GF-D8 (cell line): ENCODE data around the gene ERVK3-1.
"Not testable (repeated sequence)": the region's sequence is repeated elsewhere in the genome, so short reads cannot be mapped to it uniquely, and the experiment has no call there.

Source experiments
- DNase-seq: peaks from one replicate; lab custom pipeline; 2025; lab: John Stamatoyannopoulos, UW

The ERVK3-1 gene

DNA sequence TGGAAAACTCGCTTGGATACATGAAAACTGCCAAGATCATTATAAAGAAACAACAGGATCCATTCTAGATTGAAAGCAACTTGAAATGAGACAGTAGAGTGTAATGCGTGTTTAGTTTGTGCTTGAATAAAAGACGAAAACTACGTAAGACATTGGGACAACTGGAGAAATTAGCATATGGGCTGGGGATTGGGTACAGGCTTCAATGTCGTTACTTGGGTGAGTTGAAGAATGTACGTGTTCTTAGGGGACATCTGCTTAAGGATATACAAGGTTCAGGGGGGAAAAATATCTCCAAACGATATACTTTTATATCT is 471 bp upstream of the ERVK3-1 start:
- DNase-seq, result no peak

DNA sequence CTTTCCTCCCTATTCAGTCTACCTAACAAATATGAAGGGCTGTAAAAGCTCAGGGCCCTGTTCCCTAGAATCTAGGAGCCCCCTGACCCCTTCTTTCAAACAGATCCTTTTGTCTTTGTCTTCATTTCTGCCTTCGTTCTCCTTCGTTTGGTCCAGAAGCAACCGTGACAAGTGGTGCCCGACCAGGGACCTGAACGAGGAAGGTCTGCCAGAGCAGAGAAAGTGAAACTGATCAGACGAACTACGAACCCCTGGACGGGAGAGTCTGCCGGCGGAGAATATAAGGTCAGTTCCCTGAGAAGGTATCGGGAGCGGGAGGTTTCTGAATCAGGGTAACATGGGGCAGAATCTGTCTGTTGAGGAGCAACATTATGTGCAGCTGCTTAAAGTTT is 751 bp downstream of the ERVK3-1 start:
- DNase-seq, result no peak

DNA sequence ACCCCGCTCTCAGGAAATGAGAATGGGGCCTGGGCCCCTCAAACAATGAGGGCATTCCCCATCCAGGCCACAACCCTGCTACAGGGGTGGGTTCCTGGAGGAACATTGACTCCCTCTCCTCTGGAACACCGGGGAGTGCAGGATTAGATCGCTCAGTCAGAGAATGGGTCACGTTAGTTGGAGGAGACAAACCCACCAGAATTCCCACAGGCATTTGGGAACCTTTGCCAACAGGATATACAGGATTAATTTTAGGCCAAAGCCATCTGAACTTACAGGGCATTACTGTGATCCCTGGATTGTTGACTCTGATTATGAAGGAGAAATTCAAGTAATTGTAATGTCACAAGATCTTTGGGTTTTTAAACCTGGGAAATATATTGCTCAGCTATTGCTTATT is 2.6 kb downstream of the ERVK3-1 start:
- no peak for DNase-seq

DNA sequence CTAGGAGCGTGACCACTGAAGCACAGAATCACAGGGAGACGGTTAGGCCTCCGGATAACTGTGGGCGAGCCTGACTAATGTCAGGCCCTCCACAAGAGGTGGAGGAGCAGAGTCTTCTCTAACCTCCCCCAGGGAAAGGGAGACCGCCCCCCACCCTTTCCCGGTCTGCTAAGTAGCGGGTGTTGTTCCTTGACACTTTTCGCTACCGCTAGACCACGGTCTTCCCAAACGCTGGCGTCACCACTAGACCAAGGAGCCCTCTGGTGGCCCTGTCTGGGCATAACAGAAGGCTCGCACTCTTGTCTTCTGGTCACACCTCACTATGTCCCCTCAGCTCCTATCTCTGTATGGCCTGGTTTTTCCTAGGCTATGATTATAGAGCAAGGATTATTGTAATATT is 5.5 kb downstream of the ERVK3-1 start:
- not testable (repeated sequence) for DNase-seq

DNA sequence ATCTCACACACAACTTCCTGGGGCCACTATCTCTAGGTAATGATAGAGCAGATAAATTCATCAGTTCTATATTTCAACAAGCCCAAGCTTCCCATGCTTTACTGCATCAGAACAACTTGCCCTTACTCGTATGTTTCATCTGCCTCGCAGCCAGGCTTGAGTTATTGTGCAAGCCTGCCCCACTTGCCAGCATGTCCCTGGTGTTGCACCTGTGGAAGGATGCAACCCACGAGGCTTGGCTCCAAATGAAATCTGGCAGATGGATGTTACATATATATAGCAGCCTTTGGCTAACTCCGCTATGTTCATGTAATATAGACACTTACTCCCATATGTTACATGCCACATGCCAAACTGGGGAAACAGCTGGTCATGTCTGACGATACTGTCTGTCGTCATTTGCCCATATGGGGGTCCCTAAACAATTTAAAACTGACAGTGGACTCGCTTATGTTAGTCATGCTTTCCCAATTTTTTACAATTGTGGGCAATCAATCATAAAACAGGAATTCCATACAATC is 6.2 kb downstream of the ERVK3-1 start:
- DNase-seq, result no peak

DNA sequence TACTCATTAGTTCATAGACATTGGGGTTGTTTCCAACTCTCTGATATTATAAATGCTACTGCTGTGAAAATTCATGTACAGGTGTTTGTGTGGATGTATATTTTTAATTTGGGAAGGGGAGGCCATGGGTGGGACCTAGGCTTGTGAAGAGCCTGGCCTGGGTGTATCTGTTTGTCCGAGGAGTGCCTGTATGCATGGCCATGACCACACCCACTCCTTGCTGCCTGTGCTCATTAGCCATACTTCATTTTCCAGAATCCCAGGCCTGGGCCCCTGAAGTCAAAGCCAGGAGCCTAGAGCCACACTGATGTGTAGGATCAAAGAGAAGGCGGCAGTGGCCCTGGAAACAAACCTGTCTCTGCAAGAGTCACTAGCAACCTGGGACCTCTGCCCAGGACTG is 10.4 kb downstream of the ERVK3-1 start:
- DNase-seq, result no peak

DNA sequence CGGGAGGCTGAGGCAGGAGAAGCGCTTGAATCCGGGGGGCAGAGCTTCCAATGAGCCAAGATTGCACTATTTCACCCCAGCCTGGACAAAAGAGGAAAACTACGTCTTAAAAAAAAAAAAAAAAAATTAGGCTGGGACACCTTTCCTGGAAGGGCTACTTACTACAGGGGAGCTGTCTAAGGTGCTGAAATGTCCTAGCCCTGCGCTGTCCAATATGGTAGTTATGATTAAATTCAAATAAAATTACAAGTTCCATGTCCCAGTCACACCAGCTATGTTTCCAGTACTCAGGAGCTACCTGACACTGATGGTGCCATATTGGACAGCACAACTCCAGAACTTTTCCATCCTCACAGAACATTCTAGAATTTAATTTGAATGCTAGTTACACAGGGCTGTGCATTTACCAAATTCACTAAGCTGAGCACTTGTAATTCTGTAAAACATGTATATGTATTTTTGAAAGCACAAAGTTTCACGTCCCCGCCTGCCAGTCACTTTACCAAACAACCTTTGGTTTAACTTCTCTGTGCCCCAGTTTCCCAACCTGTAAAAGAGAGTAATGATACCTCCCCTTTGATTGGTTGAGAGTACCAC is 12.4 kb downstream of the ERVK3-1 start:
- no peak for DNase-seq

DNA sequence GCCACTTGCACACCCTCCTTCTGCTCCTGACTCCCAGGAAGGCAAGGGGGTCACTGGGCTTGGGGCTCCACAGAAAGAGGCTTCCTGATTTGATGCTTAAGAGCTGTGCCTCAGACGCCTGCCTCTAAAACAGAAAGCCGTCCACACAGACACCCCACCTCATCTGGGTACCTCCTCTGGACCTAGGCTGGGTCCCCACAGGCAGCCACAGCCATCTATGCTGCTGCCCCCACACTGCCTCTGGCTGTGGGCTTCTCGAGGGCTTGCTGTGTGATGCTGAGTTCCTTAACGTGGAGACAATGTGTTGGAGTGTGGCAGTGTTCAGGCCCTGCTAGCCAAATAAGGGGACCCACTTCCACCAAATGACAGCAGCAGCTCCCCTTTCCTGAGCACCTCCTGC is 13.1 kb downstream of the ERVK3-1 start:
- DNase-seq, result no peak

DNA sequence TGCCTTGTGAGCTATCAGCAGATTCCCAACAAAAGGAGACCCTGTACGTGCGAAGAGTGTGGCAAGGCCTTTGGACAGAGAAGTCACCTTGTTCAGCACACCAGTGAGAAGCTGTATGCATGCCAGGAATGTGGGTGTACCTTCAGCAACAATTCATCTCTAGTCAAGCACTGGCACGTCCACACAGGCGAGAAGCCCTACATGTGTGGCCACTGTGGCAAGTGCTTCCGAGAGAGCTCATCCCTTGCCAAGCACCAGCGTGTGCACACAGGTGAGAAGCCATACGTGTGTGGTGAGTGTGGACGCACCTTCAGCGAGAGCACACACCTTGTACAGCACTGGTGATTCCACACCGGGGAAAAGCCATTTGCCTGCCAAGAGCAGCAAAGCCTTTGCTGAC is 14.1 kb downstream of the ERVK3-1 start:
- no peak for DNase-seq

DNA sequence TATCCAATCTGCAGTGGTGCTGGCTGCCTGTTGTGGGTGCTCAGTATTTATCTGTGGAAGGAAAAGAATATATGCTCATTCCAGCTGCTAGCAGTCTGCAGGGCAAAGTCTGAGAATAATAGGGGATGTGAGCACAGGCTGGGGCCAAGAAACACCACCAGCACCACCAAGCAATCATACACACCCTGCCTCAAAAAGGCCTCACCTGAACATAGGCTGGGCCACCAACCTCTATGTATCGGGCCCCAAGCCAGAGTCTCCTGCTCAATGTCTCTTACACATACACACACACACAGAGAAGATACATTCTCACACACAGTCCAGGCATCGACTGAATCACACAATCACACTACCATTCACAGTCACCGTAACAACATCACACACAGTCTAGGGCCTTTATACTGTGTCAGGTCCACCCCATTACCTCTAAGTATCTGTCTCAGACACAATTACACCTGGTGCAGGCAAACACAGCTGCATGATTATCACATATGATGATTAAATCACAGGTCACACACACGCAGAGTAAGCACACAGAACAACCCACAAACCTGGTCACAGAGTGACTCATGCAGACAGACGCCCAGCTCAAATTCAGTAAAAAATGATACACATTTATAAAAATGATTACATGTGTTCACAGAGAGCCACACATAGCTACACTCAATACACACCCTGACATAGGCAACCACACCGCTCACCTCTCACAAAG is 20.3 kb downstream of the ERVK3-1 start:
- DNase-seq, result no peak

DNA sequence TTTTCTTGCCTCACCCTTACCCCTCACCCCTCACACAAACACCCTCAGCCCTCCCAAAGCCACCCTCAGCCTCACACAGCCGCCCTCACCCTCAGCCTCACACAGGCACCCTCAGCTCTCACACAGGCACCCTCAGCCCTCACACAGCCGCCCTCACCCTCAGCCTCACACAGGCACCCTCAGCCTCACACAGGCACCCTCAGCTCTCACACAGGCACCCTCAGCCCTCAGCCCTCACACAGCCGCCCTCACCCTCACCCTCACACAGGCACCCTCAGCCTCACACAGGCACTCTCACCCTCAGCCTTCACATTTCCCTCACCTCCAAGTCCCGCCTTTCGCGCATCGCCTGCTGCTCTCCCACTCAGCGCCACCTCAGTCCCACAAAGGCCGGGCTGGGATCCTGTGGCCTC is 21.3 kb downstream of the ERVK3-1 start:
- DNase-seq, result no peak

DNA sequence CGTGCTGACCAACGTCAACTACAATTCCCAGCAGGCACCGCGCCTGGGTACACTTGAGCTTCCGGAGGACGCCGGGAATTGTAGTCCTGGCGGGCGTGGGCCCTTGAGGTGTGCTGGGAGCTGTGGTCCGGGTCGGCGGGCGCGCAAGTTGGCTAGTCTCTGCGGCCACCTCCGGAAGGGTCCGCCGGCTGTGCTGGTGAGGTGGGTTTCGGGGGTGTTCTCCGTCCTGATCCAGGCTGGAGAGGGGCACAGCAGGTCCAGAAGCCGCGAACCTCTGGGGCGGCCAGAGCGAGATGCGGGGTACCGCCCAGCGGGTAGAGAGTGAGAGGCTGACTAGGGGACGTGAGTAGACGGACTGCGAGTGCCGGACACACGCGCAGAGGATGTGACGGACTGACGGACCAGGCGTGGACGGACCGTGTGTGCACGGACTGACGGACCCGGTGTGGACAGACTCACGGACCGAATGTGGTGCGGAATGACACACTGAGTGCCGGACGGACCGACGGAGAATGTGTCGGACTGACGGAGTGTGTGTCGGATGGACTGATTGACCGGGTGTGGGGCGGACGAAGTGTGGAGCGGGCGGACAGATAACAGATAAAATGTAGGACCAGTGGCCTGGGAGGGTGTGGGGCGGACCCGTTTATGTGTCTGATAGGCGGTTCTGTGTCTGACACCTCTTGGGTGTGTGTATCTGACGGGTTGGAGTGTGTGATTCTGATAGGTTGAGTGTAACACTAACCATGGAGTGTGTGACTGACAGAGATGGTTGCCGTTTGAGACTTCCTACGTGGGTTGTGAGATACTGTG is 21.9 kb downstream of the ERVK3-1 start, which contains the start of gene ZSCAN22:
Gene ZSCAN22 (plus strand): TSS at position 81 of the 813 bp plus-strand sequence. CDS start 7,809 bp downstream, outside the sequence.
- DNase-seq, result peak; percentile 75

DNA sequence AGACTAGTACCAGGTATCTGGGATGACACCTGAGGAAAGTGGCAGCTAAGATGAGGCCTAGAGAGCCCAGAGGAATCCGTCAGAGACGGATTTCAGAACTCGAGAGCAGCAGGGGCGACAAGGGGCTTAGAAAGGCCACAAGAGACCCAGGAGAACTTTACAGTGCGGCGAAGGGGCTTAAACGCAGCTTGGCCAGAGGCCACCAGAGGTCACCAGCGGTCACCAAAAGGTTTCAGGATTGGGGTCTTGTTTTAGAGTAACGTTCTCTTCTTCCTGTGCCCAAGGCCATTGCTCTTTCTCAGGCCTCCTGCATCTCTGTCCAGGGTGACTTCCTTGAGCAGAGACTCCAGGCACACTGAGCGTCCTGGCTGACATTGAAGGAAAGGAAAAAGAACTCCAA is 23.8 kb downstream of the ERVK3-1 start:
- peak; percentile 6 for DNase-seq

DNA sequence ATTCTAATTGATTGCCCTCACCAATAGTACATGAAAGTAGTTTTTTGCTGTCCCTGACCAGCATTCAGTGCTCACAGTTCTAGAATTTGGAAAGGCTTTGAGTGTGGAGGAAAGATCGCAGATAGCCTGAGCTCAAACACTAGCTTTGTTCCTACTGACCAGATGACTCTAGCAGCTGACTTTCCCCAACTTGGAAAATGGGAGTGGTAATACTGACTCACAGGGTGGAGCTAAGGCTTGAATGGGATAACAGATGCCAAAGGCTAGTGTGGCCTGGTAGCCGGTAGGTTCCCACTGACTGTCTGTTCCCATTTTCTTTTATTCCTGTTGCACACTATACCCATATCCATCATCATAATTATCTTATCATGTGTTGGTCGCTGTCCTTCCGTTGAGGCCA is 25.3 kb downstream of the ERVK3-1 start:
- no peak for DNase-seq

DNA sequence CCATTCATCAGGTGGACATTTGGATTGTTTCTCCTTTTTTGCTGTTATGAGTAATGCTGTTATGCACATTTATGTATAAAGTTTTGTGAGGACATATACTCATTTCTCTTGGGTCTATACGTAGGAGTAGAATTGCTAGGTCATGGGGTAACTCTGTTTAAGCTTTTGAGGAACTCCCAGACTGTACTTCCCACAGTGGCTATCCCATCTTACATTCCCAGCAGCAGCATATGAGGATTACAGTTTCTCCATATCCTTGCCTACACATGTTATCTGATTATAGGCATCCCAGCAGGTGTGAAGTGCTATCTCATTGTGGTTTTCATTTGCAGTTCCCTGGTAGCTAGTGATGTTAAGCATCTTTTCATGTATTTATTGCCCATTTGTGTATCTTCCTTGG is 27.5 kb downstream of the ERVK3-1 start:
- no peak for DNase-seq

DNA sequence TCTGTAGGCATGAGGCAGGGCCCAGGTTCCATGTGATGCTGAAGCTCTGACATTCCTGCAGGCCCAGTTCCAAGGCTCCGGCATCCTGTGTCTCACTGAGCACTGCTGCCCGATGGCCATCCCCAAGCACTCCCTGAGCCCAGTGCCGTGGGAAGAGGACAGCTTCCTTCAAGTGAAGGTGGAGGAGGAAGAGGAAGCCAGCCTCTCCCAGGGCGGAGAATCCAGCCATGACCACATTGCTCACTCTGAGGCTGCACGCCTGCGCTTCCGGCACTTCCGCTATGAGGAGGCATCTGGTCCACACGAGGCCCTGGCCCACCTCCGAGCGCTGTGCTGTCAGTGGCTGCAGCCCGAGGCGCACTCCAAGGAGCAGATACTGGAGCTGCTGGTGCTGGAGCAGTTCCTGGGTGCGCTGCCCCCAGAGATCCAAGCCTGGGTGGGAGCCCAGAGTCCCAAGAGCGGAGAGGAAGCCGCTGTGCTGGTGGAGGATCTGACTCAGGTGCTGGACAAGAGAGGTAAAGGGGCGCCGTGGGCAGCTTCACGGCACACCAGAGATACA is 29.6 kb downstream of the ERVK3-1 start:
- DNase-seq, result no peak

DNA sequence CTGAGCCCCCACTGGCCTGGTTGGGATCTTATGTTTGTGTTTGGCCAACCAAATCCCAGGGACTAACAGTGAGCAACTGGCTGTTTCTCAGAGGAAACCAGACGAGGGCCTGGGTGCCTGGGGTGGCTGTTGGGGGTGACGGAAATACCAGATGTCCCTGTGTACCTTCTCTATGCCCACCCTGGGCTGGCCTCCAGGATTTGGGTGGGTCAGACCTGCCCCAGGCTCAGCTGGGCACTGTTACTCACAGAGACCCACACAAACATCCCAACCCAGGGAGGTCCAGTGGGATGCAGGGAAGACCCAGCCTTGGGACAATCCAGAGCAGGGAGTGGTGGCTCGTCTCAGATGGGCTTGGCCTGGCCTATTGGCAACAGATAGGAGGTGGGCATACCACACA is 30.5 kb downstream of the ERVK3-1 start:
- no peak for DNase-seq

DNA sequence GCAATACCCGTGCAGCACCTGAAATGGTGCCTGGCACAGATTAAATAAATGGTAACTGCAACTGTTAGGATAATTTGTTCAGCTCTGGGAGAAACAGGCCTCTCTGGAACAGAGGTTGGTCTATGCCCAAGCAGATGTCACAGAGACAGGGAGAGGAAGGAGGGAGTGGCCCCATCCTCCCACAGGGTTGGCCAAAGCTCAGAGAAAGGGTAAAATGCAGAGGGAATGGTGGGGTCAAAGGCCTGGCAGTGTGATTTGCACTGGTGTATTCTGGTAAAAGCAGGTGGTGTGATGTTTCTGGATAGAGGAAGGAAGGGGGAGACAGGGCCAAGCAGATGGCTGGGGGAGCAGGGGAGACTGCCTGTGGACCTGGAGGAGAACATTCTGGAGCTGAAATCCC is 31.0 kb downstream of the ERVK3-1 start:
- no peak for DNase-seq

DNA sequence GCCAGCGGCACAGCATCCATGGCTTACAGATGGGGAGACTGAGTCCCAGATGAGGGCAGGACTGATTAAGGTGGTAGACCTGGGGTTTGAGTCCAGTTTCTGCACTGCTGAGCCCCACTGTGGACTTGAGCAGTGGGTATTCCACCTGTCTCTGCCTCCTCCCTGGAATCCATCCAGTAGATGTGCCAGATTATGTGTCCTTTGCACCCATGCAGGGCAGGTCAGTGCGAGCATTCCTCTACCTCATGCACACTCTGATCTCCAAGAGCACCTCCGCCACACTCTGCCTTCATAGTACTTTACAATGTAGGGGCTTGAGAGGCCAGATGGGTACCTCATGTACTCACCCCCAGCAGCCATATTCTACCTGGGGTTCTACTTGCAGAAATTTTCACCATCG is 31.6 kb downstream of the ERVK3-1 start:
- DNase-seq, result no peak

DNA sequence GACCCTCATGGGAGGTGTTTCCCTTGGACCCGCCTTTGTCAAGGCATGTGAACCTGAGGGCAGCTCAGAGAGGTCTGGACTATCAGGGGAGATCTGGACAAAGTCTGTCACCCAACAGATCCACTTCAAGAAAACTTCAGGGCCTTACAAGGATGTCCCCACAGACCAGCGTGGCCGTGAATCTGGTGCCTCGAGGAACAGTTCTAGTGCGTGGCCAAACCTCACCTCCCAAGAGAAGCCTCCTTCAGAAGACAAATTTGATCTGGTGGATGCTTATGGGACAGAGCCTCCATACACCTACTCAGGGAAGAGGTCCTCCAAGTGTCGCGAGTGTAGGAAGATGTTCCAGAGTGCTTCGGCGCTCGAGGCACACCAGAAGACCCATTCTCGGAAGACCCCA is 33.2 kb downstream of the ERVK3-1 start:
- DNase-seq, result no peak

DNA sequence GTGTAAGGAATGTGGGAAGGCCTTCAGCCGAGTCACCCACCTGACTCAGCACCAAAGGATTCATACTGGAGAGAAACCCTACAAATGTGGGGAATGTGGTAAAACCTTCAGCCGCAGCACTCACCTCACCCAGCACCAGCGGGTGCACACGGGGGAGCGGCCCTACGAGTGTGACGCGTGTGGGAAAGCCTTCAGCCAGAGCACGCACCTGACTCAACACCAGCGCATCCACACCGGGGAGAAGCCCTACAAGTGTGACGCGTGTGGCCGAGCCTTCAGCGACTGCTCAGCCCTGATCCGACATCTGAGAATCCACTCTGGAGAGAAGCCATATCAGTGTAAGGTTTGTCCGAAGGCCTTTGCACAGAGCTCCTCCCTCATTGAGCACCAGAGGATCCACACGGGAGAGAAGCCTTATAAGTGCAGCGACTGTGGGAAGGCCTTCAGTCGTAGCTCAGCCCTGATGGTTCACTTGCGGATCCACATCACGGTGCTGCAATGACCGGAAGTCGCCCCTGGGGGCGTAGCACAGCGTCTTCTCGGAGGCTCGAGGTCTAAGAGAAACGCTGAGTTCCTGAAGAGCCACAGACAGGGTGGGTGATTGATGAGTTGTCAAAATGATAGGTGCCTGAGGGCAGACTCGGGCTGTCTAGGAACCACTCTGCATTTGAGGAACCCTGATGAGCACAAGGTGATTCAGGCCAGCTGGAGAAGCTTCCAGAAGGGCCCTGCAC is 33.8 kb downstream of the ERVK3-1 start:
- DNase-seq, result no peak

DNA sequence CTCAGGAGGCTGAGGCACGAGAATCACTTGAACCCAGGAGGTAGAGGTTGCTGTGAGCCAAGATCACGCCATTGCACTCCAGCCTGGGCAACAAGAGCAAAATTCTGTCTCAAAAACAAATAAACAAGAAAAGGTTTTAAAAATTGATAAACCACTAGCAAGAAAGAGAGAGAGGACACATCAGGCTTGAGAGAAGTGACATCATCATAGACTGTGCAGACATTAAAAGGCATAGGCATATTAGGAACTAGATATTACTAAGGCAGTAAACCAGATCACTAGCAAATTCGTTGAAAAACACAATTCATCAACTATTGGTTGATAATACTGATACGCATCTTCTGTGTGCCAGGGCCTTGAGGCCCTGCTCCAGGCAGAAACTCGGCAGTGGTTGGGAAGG is 40.4 kb downstream of the ERVK3-1 start:
- DNase-seq, result no peak
